NCI-H1048 (cell line): ENCODE data around the gene ATRNL1.

Experiments
- DNase-seq: peaks from one replicate; lab custom pipeline; 2025; lab: John Stamatoyannopoulos, UW

Gene ATRNL1

DNA sequence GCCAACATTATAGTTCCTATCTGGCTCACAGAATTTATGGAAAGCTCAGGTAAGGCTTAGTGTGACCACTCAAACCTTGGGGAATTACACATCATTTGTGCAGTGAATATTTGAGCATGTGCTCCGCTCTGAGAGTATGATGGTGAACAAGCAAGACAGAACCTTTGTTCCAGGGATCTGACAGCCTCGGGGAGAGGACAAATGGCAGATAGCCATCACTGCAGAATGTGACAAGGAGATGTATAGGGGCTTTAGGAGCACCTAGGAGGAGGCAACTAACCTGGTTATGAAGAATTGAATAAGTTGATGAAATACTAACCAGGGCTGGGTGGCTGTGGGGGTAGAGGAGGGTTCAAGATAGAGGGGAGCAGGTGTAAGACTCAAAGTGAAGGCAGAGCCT, 889.4 kb downstream of the ATRNL1 start:
- no peak for DNase-seq

DNA sequence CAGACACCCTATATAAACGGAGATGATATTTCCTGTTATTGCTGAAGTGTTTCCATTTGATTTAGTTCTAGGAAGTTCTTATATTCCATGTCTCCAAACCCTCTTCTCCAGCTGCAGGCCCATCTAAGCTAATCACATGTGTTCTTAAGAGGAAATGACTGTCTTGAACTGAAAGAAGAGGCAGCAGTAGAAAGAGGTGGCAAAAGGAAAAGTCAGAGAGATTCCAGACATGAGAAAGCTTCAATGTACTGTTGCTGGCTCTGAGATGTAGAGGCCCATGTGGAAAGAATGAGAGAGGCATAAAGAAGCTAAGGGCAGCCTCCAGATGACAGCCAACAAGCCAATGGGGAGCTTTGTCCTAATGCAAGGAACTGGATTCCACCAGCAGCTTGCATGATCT, 892.6 kb downstream of the ATRNL1 start:
- no peak for DNase-seq

DNA sequence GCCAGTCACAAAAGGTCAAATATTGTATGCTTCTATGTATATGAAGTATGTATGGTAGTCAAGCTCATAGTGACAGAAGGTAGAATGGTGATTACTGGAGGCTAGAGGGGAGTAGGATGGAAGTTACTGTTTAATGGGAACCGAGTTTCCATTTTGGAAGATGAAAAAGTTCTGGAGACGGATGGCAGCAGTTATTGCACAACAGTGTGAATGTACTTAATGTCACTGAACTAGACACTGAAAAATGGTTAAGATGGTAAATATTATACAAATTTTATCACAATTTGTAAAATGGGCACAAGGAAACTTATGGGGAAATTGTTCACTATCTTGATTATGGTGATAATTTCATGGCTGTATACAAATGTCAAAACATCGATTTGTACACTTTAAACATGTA, 895.2 kb downstream of the ATRNL1 start:
- no peak for DNase-seq

DNA sequence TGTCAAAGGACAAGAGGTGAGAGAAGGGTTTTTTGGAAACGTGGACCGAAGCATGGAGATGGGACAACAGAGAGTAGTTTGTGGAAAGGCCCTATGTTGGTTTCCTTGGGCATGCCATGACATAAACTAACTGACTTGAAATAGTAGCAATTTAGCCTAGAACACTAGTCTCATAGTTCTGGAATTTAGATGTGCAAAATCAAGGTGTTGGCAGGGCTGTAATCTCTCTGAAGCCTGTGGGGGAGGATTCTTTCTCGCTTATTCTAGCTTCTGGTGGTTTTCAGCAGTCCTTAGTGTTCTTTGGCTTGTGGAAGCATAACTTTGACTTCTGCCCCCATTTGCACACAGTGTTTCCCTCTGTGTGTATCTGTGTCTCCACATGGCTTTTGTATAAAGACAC, 896.5 kb downstream of the ATRNL1 start:
- no peak for DNase-seq

DNA sequence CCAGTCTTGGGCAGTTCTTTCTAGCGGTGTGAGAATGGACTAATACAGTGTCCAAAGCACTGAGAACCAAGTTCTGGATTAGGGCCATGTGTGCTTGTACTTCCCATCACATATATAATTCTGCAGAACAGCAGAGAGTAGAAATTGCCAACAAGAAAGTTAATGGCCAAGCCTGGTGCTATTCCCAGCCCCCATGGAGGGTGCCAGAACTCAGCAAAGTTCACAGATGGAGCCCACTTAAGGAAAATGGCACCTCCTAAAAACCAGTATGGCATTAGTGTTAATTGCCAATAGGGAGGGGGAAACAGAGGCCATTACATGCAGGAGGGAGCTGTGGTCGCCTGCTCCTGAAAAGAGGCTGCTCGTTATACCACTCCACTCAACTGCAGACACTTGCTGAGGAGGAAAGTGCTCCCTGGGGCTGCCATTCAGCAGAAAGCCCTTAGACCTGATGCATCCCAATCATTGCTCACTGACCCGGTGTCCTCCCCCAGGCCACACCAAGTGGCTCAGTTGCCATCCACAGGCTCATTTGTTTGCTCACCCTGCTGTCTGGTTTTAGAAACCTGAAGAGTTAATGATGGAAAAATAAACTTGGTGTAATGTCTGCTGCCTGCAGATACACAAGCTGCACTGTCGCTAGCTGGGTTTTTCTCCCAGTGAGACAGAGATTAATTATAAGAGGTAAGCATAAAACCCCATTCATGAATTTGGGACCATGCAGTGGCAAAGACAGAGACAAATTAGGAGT, 899.2 kb downstream of the ATRNL1 start:
- no peak for DNase-seq

DNA sequence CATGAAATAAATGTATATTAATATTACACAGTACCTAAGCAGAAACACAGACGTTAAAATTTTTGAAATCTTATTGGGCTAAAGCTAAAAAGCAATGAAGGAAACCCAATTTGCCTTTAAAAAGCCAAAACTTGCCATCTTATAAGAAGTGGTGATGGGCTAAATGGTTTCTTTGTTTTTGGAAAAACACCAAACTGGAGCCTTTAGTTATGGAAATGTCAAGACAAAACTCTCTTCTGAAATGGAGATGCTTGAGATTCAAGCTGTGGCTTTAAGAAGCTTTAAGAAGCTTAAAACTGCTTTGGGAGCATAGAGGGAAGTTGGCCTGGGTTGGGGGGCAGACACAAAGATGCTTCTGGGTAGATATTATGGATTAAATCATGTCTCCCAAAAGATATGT, 902.9 kb downstream of the ATRNL1 start:
- no peak for DNase-seq

DNA sequence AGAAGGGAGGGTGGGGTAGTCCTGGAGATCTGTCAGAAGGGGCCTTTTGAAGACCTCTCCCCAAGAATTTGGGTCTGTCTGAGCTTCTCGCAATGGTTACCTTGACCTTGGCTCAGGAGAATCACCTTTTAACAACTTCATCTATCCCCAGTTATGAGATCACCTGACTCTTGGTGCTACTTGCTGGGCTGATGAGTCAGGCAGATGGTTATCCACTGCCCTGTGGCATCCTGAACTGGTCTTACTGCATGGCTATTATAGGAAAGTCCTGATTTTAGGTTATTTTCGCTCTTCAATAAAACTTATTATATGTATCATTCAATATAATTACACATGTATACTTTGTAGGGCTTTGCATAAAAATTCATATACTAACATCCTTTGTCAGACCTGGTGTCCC, 905.1 kb downstream of the ATRNL1 start:
- DNase-seq, result no peak
